Measurements from ENCODE around the gene BOLL.

GRCh38 chr2:197809064-197809463 lies 23.9 kb upstream of the BOLL start:
- TF ChIP-seq CTCF (IDR thresholded peaks at IDR 0.05) (no peak), POLR2A (IDR thresholded peaks at IDR 0.05) (no peak), POLR2AphosphoS5 (IDR thresholded peaks at IDR 0.05; ENCODE audit: insufficient read depth in 1 of 2, low read depth in 1 of 2) (no peak)

Measured in vagina (tissue), 2 donors.